Central memory CD8-positive, alpha-beta T cell (primary cell): ENCODE data around the gene CCNI.
"Not testable (repeated sequence)": the region's sequence is repeated elsewhere in the genome, so short reads cannot be mapped to it uniquely, and the experiment has no call there.

ENCODE experiments used
- ATAC-seq: fragments of 150-1000 bp; cut with Tn5 transposase; replicated peaks from 2 replicates; pipeline ENCODE4 v1.10.0; 2022; ENCODE audit warnings: mild to moderate bottlenecking, moderate FRiP score, moderate number of reproducible peaks; ENCODE audit not compliant: poor library complexity, severe bottlenecking; ENCODE audit errors: extremely low read depth
- DNase-seq, 2 donors: peaks; one replicate each; pipeline ENCODE4 v3.0.0; 2021; ENCODE audit warnings: low spot score in 2 of 2
- H3K27ac Mint-ChIP-seq: one replicate; pipeline ENCODE4 v1.8.0; 2022; ENCODE audit warnings: low read depth, mild to moderate bottlenecking, moderate library complexity, mixed read lengths
- H3K27me3 Mint-ChIP-seq: one replicate; pipeline ENCODE4 v1.8.0; 2022; ENCODE audit warnings: mixed read lengths
- H3K36me3 Mint-ChIP-seq: one replicate; pipeline ENCODE4 v1.8.0; 2022; ENCODE audit warnings: mild to moderate bottlenecking, moderate library complexity, mixed read lengths; ENCODE audit not compliant: insufficient read depth
- H3K4me1 Mint-ChIP-seq: one replicate; pipeline ENCODE4 v1.8.0; 2022; ENCODE audit warnings: mixed read lengths
- H3K4me3 Mint-ChIP-seq: one replicate; pipeline ENCODE4 v1.8.0; 2022; ENCODE audit warnings: mild to moderate bottlenecking, moderate library complexity, mixed read lengths
- H3K9me3 Mint-ChIP-seq: one replicate; pipeline ENCODE4 v1.8.0; 2022; ENCODE audit warnings: mixed read lengths

CCNI gene

DNA sequence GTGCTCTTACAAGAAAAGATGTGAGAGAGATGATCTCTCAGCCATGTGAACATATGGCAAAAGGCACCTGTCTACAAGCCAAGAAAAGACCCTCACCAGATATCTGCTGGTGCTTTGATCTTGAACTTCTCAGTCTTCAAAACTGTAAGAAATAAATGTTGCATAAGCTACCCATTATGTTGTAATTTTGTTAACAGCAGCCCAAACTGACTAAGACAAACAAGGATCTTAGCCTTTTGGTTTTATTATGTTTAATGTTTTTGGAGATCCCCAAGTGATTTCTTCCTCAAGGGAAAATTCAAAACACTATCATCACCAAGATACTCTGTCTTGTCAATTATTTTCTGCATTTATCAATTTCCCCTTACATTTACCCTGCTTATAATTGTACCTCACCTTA is 21.8 kb upstream of the CCNI start:
- no peak overlapping the region for H3K27ac Mint-ChIP-seq
- no peaks in the 10 kb centered on the region for H3K27me3 Mint-ChIP-seq
- peaks cover 22% of the 10 kb centered on the region for H3K4me1 Mint-ChIP-seq
- no peaks in the 10 kb centered on the region for H3K9me3 Mint-ChIP-seq
- H3K36me3 Mint-ChIP-seq: no peaks in the 10 kb centered on the region
- ATAC-seq: no peak
- no peak overlapping the region for H3K4me3 Mint-ChIP-seq
- no peak for DNase-seq

DNA sequence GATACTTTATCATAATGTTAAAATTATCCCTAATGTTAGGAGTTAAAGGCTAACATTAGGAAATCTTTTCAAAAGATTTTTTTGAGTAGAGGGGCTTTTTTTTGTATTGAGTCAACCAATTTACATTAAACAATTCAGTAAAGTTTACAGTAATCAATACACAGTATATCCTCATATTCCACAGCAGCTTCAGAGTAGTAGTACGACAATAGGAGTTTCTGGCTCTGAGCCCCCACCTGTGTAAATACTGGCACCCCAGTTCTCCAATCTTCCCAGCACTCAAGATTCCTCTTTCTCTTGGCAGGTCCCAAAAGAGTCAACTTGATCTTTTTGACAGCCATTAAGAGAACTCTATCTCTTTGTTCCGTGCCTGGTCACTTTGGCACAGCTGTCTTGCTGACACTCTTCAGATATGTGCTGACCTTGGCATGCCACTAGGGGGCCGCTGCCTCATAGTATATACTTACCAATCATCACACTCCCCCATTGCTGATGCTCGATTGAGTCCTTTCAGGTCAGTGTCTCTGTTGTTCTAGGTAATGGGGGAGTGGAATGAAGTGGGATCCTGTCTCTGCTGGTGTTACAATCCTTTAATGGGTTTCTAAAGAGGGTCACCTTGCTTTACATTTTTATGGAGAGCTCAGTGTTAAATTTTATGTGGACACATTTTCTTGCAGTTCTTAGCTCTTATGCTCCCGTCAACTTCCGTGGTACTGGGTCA is 19.5 kb upstream of the CCNI start:
- DNase-seq (peak; percentile 45 to 47), ATAC-seq (peak; percentile 90)
- Mint-ChIP-seq H3K4me3 (no peak overlapping the region), H3K27me3 (no peaks in the 10 kb centered on the region), H3K36me3 (no peaks in the 10 kb centered on the region), H3K4me1 (peaks cover 16% of the 10 kb centered on the region), H3K27ac (no peak overlapping the region), H3K9me3 (no peaks in the 10 kb centered on the region)

DNA sequence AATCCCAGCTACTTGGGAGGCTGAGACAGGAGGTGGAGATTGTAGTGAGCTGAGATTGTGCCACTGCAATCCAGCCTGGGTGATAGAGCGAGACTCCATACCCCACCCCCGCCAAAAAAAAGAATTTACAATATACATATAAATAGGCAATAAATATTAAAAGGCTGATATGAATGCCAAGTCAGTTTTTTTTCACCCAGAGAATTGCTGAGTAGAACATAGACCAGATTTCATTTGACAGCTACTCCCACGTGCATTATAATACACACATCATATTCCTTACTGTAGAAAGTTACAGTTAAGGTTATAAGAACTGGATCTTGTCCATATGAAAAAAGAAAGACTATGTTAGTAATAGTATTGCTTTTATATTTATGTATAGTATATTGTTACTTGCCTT is 18.7 kb upstream of the CCNI start:
- no peak overlapping the region for H3K27ac Mint-ChIP-seq
- peaks cover 13% of the 10 kb centered on the region for H3K4me1 Mint-ChIP-seq
- ATAC-seq (no peak), DNase-seq (no peak)
- H3K36me3 Mint-ChIP-seq: no peaks in the 10 kb centered on the region
- no peaks in the 10 kb centered on the region for H3K9me3 Mint-ChIP-seq
- no peak overlapping the region for H3K4me3 Mint-ChIP-seq
- H3K27me3 Mint-ChIP-seq: no peaks in the 10 kb centered on the region

DNA sequence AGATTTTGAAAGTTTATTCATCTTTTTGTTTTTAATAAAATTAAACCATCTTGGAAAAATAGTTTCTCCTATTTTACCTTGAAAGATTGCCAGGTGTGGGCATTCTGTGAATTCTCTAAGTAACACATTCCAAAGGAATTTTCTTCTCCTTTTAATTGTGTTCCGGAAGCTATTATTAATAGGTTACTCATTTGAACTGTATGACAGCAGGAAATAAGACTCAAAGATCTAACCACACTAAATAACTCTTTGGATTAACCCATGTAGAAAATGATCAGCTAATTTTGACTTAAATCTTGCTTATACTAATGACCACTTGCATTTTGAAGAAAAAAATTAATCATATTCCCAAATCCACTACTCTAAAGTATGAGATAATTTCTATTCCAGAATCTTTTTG is 17.6 kb upstream of the CCNI start:
- H3K4me1 Mint-ChIP-seq: peaks cover 13% of the 10 kb centered on the region
- H3K36me3 Mint-ChIP-seq: no peaks in the 10 kb centered on the region
- DNase-seq (no peak), ATAC-seq (no peak)
- no peaks in the 10 kb centered on the region for H3K27me3 Mint-ChIP-seq
- H3K4me3 Mint-ChIP-seq: no peak overlapping the region
- H3K27ac Mint-ChIP-seq: no peak overlapping the region
- H3K9me3 Mint-ChIP-seq: no peaks in the 10 kb centered on the region

DNA sequence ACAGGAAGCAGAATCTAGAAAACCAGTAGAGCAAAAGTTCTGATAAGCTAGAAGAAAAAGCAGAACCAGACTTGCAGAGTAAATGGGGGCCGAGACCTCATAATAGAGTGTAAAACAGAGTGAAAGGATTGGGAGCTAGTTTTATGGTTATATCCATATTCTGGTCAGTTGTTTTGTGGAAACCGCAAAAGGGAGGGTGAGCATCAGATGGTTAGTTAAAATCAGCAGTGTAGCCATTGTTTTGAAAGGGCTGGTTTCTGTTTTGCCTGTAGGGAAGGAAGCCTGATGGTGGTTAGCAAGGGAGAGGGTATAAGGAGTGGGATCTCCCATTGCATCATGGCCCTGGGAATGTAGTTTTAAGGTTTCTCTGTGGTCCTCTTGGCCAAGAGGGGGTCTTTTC is 17.2 kb upstream of the CCNI start:
- H3K27ac Mint-ChIP-seq: no peak overlapping the region

DNA sequence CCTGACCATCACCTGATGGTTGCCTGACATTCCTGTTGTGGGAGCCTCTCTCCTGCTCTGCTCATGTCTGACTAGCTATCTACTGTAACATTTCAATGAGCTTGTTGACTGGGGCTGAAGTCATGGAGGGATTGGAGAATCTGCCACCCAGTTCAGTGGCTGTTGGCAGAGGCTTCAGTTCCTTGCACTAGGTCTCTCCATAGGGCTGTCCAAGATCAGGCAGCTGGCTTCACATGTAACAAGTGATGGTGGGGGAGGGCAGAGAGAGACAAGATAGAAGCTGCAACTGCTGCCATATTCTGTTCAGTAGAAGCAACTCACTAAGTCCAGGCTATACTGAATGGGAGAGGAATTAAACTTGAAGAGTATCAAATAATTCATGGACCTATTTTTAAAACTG is 14.1 kb upstream of the CCNI start:
- no peaks in the 10 kb centered on the region for H3K36me3 Mint-ChIP-seq
- no peaks in the 10 kb centered on the region for H3K9me3 Mint-ChIP-seq
- H3K27me3 Mint-ChIP-seq: no peaks in the 10 kb centered on the region
- H3K4me1 Mint-ChIP-seq: peaks cover 5% of the 10 kb centered on the region
- ATAC-seq: no peak
- no peak overlapping the region for H3K4me3 Mint-ChIP-seq
- DNase-seq: no peak
- H3K27ac Mint-ChIP-seq: no peak overlapping the region

More for the DNA sequence above, 17.2 kb upstream of the CCNI start:
- H3K4me1 Mint-ChIP-seq: peaks cover 13% of the 10 kb centered on the region
- no peaks in the 10 kb centered on the region for H3K36me3 Mint-ChIP-seq
- no peak overlapping the region for H3K4me3 Mint-ChIP-seq
- DNase-seq (no peak), ATAC-seq (no peak)
- no peaks in the 10 kb centered on the region for H3K27me3 Mint-ChIP-seq
- no peaks in the 10 kb centered on the region for H3K9me3 Mint-ChIP-seq

DNA sequence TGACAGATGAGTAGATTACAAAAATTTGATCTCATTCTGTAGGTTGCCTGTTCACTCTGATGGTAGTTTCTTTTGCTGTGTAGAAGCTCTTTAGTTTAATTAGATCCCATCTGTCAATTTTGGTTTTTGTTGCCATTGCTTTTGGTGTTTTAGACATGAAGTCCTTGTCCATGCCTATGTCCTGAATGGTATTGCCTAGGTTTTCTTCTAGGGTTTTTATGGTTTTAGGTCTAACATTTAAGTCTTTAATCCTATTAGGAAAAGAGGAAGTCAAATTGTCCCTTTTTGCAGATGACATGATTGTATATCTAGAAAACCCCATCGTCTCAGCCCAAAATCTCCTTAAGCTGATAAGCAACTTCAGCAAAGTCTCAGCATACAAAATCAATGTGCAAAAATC is 11.2 kb upstream of the CCNI start:
- not testable (repeated sequence) for H3K27me3 Mint-ChIP-seq, H3K4me3 Mint-ChIP-seq, H3K27ac Mint-ChIP-seq, DNase-seq, ATAC-seq, H3K9me3 Mint-ChIP-seq, H3K4me1 Mint-ChIP-seq, H3K36me3 Mint-ChIP-seq

DNA sequence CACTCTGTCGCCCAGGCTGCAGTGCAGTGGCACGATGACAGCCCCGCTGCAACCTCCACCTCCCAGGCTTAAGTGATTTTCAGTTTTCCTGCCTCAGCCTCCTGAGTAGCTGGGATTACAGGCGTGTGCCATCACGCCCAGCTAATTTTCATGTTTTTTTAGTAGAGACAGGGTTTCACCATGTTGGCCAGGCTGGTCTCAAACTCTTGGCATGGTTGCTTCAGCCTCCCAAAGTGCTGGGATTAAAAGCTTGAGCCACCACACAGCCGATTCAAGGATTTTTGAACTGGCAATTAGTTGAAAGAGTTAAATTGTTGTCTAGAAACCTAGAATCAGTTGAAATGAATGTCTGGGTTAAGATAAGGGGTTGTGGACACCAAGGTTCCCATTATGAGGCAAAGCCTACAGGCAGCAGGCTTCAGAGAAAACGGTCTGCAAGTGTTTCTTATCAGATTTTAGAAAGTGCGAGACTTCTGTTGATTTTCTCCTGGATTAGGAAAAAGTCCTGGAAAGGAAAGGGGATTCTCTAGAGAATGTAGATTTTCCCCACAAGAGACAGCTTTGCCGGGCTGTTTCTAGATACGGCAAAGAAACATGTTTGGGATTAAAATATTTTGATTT is 8.3 kb upstream of the CCNI start:
- DNase-seq: no peak
- no peak overlapping the region for H3K27ac Mint-ChIP-seq
- H3K36me3 Mint-ChIP-seq: peaks cover 1% of the 10 kb centered on the region
- no peaks in the 10 kb centered on the region for H3K27me3 Mint-ChIP-seq
- H3K4me3 Mint-ChIP-seq: no peak overlapping the region
- ATAC-seq: no peak
- H3K4me1 Mint-ChIP-seq: peaks cover 9% of the 10 kb centered on the region
- H3K9me3 Mint-ChIP-seq: no peaks in the 10 kb centered on the region

DNA sequence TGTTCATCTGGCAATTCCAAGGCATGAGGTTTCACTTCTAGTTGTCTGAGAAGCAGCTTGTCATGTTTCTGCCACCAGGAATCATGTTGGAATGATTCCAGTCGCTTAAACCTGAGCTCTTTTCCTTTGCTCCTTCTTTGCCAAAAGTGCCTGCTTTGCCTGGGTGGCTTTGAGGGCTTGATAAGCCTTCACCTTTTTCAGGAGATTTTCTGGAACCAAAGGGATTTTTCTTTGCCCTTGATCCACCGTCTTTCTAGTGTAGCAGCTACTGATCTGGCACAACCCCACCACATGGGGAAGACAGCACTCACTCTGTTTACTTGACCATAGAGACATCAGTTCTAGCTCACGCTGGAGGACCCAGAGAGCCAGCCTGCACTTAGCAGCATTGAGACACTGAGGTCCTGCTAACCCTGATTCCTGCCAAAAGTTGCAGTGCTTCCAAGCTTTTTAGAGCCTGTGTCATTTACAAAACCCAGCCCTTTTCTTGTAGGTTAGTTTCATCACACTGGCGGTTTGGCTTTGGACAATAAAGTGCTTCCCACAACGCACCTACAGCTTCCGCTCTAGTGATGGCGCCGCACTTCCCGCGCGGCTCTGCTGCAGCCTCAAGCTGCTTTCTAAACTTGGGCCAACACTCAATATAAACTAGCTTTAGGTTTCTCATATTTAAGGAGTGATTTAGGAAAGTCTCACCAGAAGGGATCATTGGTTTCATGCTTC is 7.3 kb upstream of the CCNI start:
- no peaks in the 10 kb centered on the region for H3K9me3 Mint-ChIP-seq
- ATAC-seq (no peak), DNase-seq (no peak)
- peaks cover 13% of the 10 kb centered on the region for H3K4me1 Mint-ChIP-seq
- no peaks in the 10 kb centered on the region for H3K27me3 Mint-ChIP-seq
- peaks cover 1% of the 10 kb centered on the region for H3K36me3 Mint-ChIP-seq
- no peak overlapping the region for H3K27ac Mint-ChIP-seq
- no peak overlapping the region for H3K4me3 Mint-ChIP-seq

DNA sequence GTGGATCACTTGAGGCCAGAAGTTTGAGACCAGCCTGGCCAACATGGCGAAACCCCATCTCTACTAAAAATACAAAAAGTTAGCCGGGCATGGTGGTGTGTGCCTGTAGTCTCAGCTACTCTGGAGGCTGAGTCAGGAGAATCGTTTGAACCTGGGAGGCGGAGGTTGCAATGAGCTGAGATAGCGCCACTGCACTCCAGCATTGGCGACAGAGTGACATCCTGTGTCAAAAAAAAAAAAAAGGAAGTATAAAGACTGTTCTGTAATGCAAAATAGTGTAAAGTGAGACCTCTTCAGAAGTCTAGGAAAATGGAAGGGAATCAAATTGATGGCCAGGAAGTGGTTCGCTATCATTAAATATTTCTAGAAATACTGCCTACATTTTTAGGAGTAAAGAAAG is 5.0 kb upstream of the CCNI start:
- Mint-ChIP-seq H3K27ac (peak overlapping the region; percentile 81), H3K4me1 (peaks cover 31% of the 10 kb centered on the region)
- not testable (repeated sequence) for H3K36me3 Mint-ChIP-seq, H3K27me3 Mint-ChIP-seq, DNase-seq, H3K9me3 Mint-ChIP-seq, ATAC-seq, H3K4me3 Mint-ChIP-seq

DNA sequence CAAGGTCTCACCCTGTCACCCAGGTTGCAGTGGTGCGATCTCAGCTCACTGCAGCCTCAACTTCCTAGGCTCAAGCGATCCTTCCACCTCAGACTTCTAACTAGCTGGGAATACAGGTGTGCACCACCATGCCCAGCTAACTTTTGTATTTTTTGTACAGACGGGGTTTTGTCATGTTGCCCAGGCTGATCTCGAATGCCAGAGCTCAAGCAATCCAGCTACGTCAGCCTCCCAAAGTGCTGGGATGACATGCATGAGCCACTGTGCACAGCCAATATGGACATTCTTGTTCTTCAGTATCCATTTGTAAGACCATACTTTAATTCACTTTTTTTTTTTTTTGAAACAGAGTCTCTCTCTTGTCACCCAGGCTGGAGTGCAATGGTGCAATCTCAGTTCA is 3.5 kb upstream of the CCNI start:
- no peak for ATAC-seq
- Mint-ChIP-seq H3K9me3 (no peaks in the 10 kb centered on the region), H3K27me3 (no peaks in the 10 kb centered on the region), H3K27ac (no peak overlapping the region), H3K36me3 (peaks cover 14% of the 10 kb centered on the region), H3K4me1 (peaks cover 32% of the 10 kb centered on the region), H3K4me3 (no peak overlapping the region)
- DNase-seq: no peak

DNA sequence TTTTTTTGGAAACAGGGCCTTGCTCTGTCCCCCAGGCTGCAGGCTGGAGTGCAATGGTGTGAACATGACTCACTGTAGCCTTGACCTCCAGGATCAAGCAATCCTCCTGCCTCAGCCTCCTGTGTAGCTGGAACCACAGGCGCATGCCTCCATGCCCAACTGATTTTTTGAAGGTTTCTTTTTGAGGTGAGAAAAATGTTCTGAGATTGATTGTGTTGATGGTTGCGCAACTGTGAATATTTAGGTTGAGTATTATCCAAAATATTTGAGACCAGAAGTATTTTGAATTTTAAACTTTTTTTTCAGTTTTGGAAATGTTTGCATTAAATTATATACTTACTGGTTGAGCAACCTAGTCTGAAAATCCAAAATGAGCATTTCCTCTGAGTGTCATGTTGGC is 2.6 kb upstream of the CCNI start:
- Mint-ChIP-seq H3K27ac (no peak overlapping the region), H3K27me3 (no peaks in the 10 kb centered on the region), H3K9me3 (no peaks in the 10 kb centered on the region), H3K4me3 (no peak overlapping the region), H3K4me1 (peaks cover 32% of the 10 kb centered on the region), H3K36me3 (peaks cover 14% of the 10 kb centered on the region)
- ATAC-seq: no peak
- DNase-seq: no peak
